Gastroesophageal sphincter (tissue), 4 donors: ENCODE data around the gene IVL. TPM values are rescaled to one million over a fixed set of nuclear protein-coding genes. Genes with fewer than 3 reads are reported as not detected.

Experiments used
- ATAC-seq: fragments of 150-250 bp; one replicate; pipeline ENCODE4 v1.9.1; 2016; ENCODE audit warnings: mild to moderate bottlenecking, moderate library complexity
- H3K27ac ChIP-seq, 4 donors: fragments of 200-600 bp; sonication (generic) in 3 of 4; 1 replicate in 3 of 4; 2 replicates in 1 of 4; pipeline ENCODE4 v1.5.1; 2016 to 2019
- H3K27me3 ChIP-seq: fragments of 200-600 bp; sonication (generic); one replicate; pipeline ENCODE4 v1.5.1; 2019
- H3K36me3 ChIP-seq, 2 donors: fragments of 200-600 bp; sonication (generic); one replicate each; pipeline ENCODE4 v1.5.1; 2019; ENCODE audit warnings: control low read depth in 1 of 2
- H3K4me1 ChIP-seq, 3 donors: fragments of 200-600 bp; sonication (generic); 1 replicate in 2 of 3; 2 replicates in 1 of 3; pipeline ENCODE4 v1.5.1; 2016 to 2019; ENCODE audit warnings: control low read depth in 2 of 3
- H3K4me3 ChIP-seq, 2 donors: fragments of 200-600 bp; sonication (generic); one replicate each; pipeline ENCODE4 v1.5.1; 2019; ENCODE audit warnings: mild to moderate bottlenecking in 1 of 2, moderate library complexity in 1 of 2
- H3K9me3 ChIP-seq, 3 donors: fragments of 200-600 bp; sonication (generic); one replicate each; pipeline ENCODE4 v1.5.1; 2017 to 2019; ENCODE audit warnings: control low read depth in 2 of 3
- CTCF ChIP-seq, 4 experiments: fragments of 200-600 bp in 2 of 4; fragments of 450-650 bp in 2 of 4; sonication (generic) in 1 of 4; IDR thresholded peaks; one replicate each; pipeline ENCODE4 v1.5.1; 2017 to 2019; ENCODE audit warnings: antibody characterized with exemption in 4 of 4, mild to moderate bottlenecking in 2 of 4, moderate library complexity in 2 of 4
- EP300 ChIP-seq: sonication (generic); formaldehyde crosslinking; IDR thresholded peaks from one replicate; pipeline ENCODE4 v1.6.1; 2017; ENCODE audit warnings: antibody characterized with exemption, mild to moderate bottlenecking
- POLR2A ChIP-seq, 2 donors: fragments of 450-650 bp; IDR thresholded peaks; one replicate each; pipeline ENCODE4 v1.6.1; 2017; ENCODE audit warnings: antibody characterized with exemption in 2 of 2, mild to moderate bottlenecking in 2 of 2, moderate library complexity in 1 of 2
- POLR2AphosphoS5 ChIP-seq: sonication (generic); formaldehyde crosslinking; IDR thresholded peaks from one replicate; pipeline ENCODE4 v1.6.1; 2017; ENCODE audit warnings: antibody characterized with exemption
- WGBS, 2 donors: methylation state at CpG; one replicate each; pipeline ENCODE4 v1.1.5; 2018; ENCODE audit warnings: low coverage in 1 of 2; 5-methylcytosine and 5-hydroxymethylcytosine counted together
- total RNA-seq, 4 donors: library from RNA; depleted of rRNA; stranded (reverse); fragments of >200 nt; gene quantifications; one replicate each; pipeline ENCODE4 v1.1.0, GENCODE V29; 2016

Gene IVL, protein sequence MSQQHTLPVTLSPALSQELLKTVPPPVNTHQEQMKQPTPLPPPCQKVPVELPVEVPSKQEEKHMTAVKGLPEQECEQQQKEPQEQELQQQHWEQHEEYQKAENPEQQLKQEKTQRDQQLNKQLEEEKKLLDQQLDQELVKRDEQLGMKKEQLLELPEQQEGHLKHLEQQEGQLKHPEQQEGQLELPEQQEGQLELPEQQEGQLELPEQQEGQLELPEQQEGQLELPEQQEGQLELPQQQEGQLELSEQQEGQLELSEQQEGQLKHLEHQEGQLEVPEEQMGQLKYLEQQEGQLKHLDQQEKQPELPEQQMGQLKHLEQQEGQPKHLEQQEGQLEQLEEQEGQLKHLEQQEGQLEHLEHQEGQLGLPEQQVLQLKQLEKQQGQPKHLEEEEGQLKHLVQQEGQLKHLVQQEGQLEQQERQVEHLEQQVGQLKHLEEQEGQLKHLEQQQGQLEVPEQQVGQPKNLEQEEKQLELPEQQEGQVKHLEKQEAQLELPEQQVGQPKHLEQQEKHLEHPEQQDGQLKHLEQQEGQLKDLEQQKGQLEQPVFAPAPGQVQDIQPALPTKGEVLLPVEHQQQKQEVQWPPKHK
- total RNA-seq, result 10 to 100 TPM in 1 of 4 donors, 1 to 10 TPM in 1, under 1 TPM in 1, not detected in 1; 0.31 to 13.7 (median 1.1) TPM

GRCh38 chr1:152907686-152908601, at the start of gene IVL:
Gene IVL (plus strand): TSS chr1:152908546. CDS start chr1:152909798, 1,252 bp downstream.
- no peak for TF ChIP-seq EP300
- TF ChIP-seq CTCF (IDR thresholded peaks at IDR 0.05), result no peak
- H3K27ac ChIP-seq, result no peak within 1 kb of the TSS
- H3K27me3 ChIP-seq, result no peaks in the 10 kb centered on the region
- H3K36me3 ChIP-seq, result no peaks in the 10 kb centered on the region
- WGBS, 2 donors, result 79 to 100% methylated on average over 1 to 3 of the region's 4 CpGs
- H3K4me1 ChIP-seq, result no peaks in the 10 kb centered on the region
- peaks cover 0 to 6% (median 0%) of the 10 kb centered on the region in 3 donors for H3K9me3 ChIP-seq
- ATAC-seq, result no peak
- no peak within 1 kb of the TSS for H3K4me3 ChIP-seq

DNA sequence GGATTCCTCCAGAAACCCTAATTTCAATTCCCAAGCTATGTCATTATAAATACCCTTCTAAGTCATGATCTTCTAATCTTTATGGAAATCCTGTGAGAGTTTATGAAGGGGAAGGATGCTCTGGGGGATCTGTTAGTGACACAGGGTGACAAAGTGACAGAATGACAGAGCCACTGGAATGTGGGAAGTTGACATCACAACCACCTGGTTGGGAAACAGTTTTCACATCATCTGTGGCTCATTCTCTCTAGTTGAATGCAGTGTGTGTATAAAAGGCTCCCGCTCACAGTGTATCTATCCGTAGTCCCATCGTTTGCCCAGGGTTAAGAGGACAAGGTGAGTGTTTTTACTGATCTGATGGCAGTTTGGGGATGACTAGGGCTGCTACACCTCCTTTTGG, 48.6 kb upstream of the IVL start, which contains the start of gene LCE7A:
Gene LCE7A (plus strand): TSS at position 301 of the 400 bp plus-strand sequence. CDS start 702 bp downstream, outside the sequence.
- Histone ChIP-seq H3K27ac (no peak within 1 kb of the TSS), H3K4me1 (peaks cover 8 to 27% (median 11%) of the 10 kb centered on the region in 3 donors), H3K27me3 (no peaks in the 10 kb centered on the region), H3K36me3 (no peaks in the 10 kb centered on the region), H3K4me3 (no peak within 1 kb of the TSS), H3K9me3 (no peaks in the 10 kb centered on the region)
- WGBS, 2 donors, result 81% methylated on average over 3 of the region's 3 CpGs; no CpG with 5 or more reads in 1 of the 2 donors
- TF ChIP-seq CTCF (IDR thresholded peaks at IDR 0.05), result no peak
- TF ChIP-seq EP300, result no peak
- TF ChIP-seq POLR2A (IDR thresholded peaks at IDR 0.05), result no peak
- no peak for TF ChIP-seq POLR2AphosphoS5
- no peak for ATAC-seq

DNA sequence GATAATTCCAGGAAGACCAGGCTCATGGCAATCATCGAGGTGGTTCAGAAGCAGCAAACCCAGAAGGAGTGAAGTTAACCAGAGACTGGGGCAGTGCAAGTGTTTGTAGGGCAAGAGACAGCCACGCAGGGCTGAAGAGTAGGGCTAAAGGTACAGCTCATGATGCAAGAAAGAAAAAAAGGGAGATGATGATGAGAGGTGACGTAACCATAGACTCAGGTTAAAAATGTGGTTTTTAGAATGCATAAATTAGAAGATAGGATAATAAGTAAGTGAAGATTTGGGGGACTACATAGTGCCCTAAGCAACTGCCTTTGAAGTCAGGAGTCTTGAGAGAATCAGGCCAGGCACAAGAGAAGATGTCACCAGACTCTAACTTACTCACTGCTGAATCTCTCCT, 48.2 kb upstream of the IVL start:
- no peak for TF ChIP-seq POLR2A (IDR thresholded peaks at IDR 0.05)
- TF ChIP-seq EP300, result no peak
- TF ChIP-seq CTCF (IDR thresholded peaks at IDR 0.05), result no peak
- no peak for TF ChIP-seq POLR2AphosphoS5
- Histone ChIP-seq H3K4me1 (peaks cover 8 to 27% (median 11%) of the 10 kb centered on the region in 3 donors), H3K36me3 (no peaks in the 10 kb centered on the region), H3K4me3 (no peak overlapping the region), H3K27me3 (no peaks in the 10 kb centered on the region), H3K9me3 (no peaks in the 10 kb centered on the region), H3K27ac (no peak overlapping the region)
- ATAC-seq, result no peak
- WGBS, 2 donors, result 75 to 79% methylated on average over 2 to 3 of the region's 3 CpGs

GRCh38 chr1:152861374-152861773, 47.0 kb upstream of the IVL start:
- H3K4me3 ChIP-seq, result no peak overlapping the region
- H3K27ac ChIP-seq, result no peak overlapping the region
- H3K4me1 ChIP-seq, result peaks cover 8 to 27% (median 11%) of the 10 kb centered on the region in 3 donors
- H3K9me3 ChIP-seq, result no peaks in the 10 kb centered on the region
- H3K27me3 ChIP-seq, result no peaks in the 10 kb centered on the region
- no peak for ATAC-seq
- no peak for TF ChIP-seq CTCF (IDR thresholded peaks at IDR 0.05)
- no peak for TF ChIP-seq POLR2AphosphoS5
- no peak for TF ChIP-seq POLR2A (IDR thresholded peaks at IDR 0.05)
- TF ChIP-seq EP300, result no peak
- H3K36me3 ChIP-seq, result no peaks in the 10 kb centered on the region
- WGBS, 2 donors, result 71 to 83% methylated on average over 4 of the region's 4 CpGs
